ENCODE results near the gene NKD1. TPM values are rescaled to one million over a fixed set of nuclear protein-coding genes. Genes with fewer than 3 reads are reported as not detected.

Gene NKD1
- total RNA-seq, 1 donor from 2014 or later = 54.7 TPM

GRCh38 chr16:50671644-50672260 is 123.6 kb downstream of the NKD1 start:
- DNase-seq (ENCODE audit: low read depth, low spot score) = peak; percentile 49
- Mint-ChIP-seq H3K36me3 (ENCODE audit: low read depth) (peaks cover 16% of the 10 kb centered on the region), H3K4me1 (peaks cover 16% of the 10 kb centered on the region), H3K27me3 (ENCODE audit: low read depth) (no peaks in the 10 kb centered on the region), H3K27ac (ENCODE audit: unreplicated experiment) (no peak overlapping the region), H3K4me3 (no peak overlapping the region), H3K9me3 (peaks cover 6% of the 10 kb centered on the region)
- TF ChIP-seq CTCF (conservative IDR thresholded peaks at IDR 0.05) = peak; percentile 67

GRCh38 chr16:50673496-50674275 is 125.5 kb downstream of the NKD1 start:
- no peak for TF ChIP-seq CTCF (conservative IDR thresholded peaks at IDR 0.05)
- no peaks in the 10 kb centered on the region for H3K27me3 Mint-ChIP-seq (ENCODE audit: low read depth)
- H3K27ac Mint-ChIP-seq (ENCODE audit: unreplicated experiment) = no peak overlapping the region
- peaks cover 6% of the 10 kb centered on the region for H3K9me3 Mint-ChIP-seq
- no peak for DNase-seq (ENCODE audit: low read depth, low spot score)
- peaks cover 16% of the 10 kb centered on the region for H3K36me3 Mint-ChIP-seq (ENCODE audit: low read depth)
- no peak overlapping the region for H3K4me3 Mint-ChIP-seq
- H3K4me1 Mint-ChIP-seq = peaks cover 7% of the 10 kb centered on the region

- H3K27ac Mint-ChIP-seq (ENCODE audit: unreplicated experiment) = no peak overlapping the region
- DNase-seq (ENCODE audit: low read depth, low spot score) = no peak
- H3K4me3 Mint-ChIP-seq = no peak overlapping the region
- H3K27me3 Mint-ChIP-seq (ENCODE audit: low read depth) = no peaks in the 10 kb centered on the region
- H3K4me1 Mint-ChIP-seq = no peaks in the 10 kb centered on the region
- no peak for TF ChIP-seq CTCF (conservative IDR thresholded peaks at IDR 0.05)
- H3K9me3 Mint-ChIP-seq = peaks cover 6% of the 10 kb centered on the region
- peaks cover 14% of the 10 kb centered on the region for H3K36me3 Mint-ChIP-seq (ENCODE audit: low read depth)
Measured at GRCh38 chr16:50674831-50675230, 126.6 kb downstream of the NKD1 start.

GRCh38 chr16:50675686-50676610 is 127.8 kb downstream of the NKD1 start:
- Mint-ChIP-seq H3K27me3 (ENCODE audit: low read depth) (no peaks in the 10 kb centered on the region), H3K4me3 (no peak overlapping the region), H3K36me3 (ENCODE audit: low read depth) (peaks cover 14% of the 10 kb centered on the region), H3K9me3 (peaks cover 6% of the 10 kb centered on the region), H3K4me1 (no peaks in the 10 kb centered on the region), H3K27ac (ENCODE audit: unreplicated experiment) (no peak overlapping the region)
- no peak for TF ChIP-seq CTCF (conservative IDR thresholded peaks at IDR 0.05)
- DNase-seq (ENCODE audit: low read depth, low spot score) = no peak

GRCh38 chr16:50676684-50677225 is 128.6 kb downstream of the NKD1 start:
- no peaks in the 10 kb centered on the region for H3K27me3 Mint-ChIP-seq (ENCODE audit: low read depth)
- DNase-seq (ENCODE audit: low read depth, low spot score) = no peak
- no peak for TF ChIP-seq CTCF (conservative IDR thresholded peaks at IDR 0.05)

More at GRCh38 chr16:50676684-50677225, 128.6 kb downstream of the NKD1 start:
- Mint-ChIP-seq H3K9me3 (no peaks in the 10 kb centered on the region), H3K36me3 (ENCODE audit: low read depth) (peaks cover 9% of the 10 kb centered on the region), H3K27ac (ENCODE audit: unreplicated experiment) (no peak overlapping the region), H3K4me1 (no peaks in the 10 kb centered on the region), H3K4me3 (no peak overlapping the region)
